Tibial nerve (tissue), 4 donors: ENCODE data around the gene MEF2D. TPM values are rescaled to one million over a fixed set of nuclear protein-coding genes. Genes with fewer than 3 reads are reported as not detected.

Experiments
- DNase-seq, 2 donors: peaks; one replicate each; pipeline ENCODE4 v3.0.0-alpha.2; 2019; ENCODE audit warnings: low spot score in 2 of 2
- H3K27ac ChIP-seq, 4 donors: fragments of 200-600 bp; sonication (generic) in 3 of 4; one replicate each; pipeline ENCODE4 v1.5.1; 2017 to 2019; ENCODE audit warnings: mild to moderate bottlenecking in 1 of 4
- H3K27me3 ChIP-seq, 2 donors: fragments of 200-600 bp; sonication (generic) in 1 of 2; one replicate each; pipeline versions ENCODE4 v1.5.1 to v1.6.0; 2017 to 2019
- H3K36me3 ChIP-seq, 3 donors: fragments of 200-600 bp; sonication (generic); one replicate each; pipeline ENCODE4 v1.5.1; 2018 to 2019
- H3K4me1 ChIP-seq, 4 donors: fragments of 200-600 bp; sonication (generic) in 3 of 4; one replicate each; pipeline ENCODE4 v1.5.1; 2017 to 2019
- H3K4me3 ChIP-seq, 4 donors: fragments of 200-600 bp; sonication (generic) in 3 of 4; one replicate each; pipeline ENCODE4 v1.5.1; 2017 to 2019; ENCODE audit warnings: mild to moderate bottlenecking in 1 of 4, moderate library complexity in 1 of 4
- H3K9me3 ChIP-seq, 4 donors: fragments of 200-600 bp; sonication (generic) in 3 of 4; one replicate each; pipeline ENCODE4 v1.5.1; 2017 to 2019
- EP300 ChIP-seq, 2 donors: sonication (generic); formaldehyde crosslinking; IDR thresholded peaks; one replicate each; pipeline ENCODE4 v1.6.1; 2017; ENCODE audit warnings: antibody characterized with exemption in 2 of 2, mild to moderate bottlenecking in 1 of 2
- POLR2A ChIP-seq, 2 donors: fragments of 450-650 bp; IDR thresholded peaks; one replicate each; pipeline ENCODE4 v1.6.1; 2017; ENCODE audit warnings: antibody characterized with exemption in 2 of 2, mild to moderate bottlenecking in 2 of 2, moderate library complexity in 2 of 2
- WGBS, 2 donors: methylation state at CpG; one replicate each; pipeline ENCODE4 v1.1.5; 2018; 5-methylcytosine and 5-hydroxymethylcytosine counted together
- small RNA-seq: library from RNA; depleted of rRNA; stranded (forward); fragments of <200 nt; gene quantifications from one replicate; pipeline ENCODE3, GENCODE V24; 2016
- total RNA-seq, 4 donors: library from RNA; depleted of rRNA; stranded (reverse); fragments of >200 nt; gene quantifications; one replicate each; pipeline ENCODE4 v1.1.0, GENCODE V29; 2016
- TF ChIP-seq, protein P1 (sequence below), 5 experiments: fragments of 200-600 bp in 3 of 5; fragments of 450-650 bp in 2 of 5; sonication (generic) in 3 of 5; IDR thresholded peaks; one replicate each; pipeline ENCODE4 v1.5.1; 2016 to 2019; ENCODE audit warnings: antibody characterized with exemption in 5 of 5, mild to moderate bottlenecking in 3 of 5, moderate library complexity in 2 of 5

The MEF2D gene
- total RNA-seq, 4 donors from 2014 or later = 67.5 to 84.9 (median 70.8) TPM

DNA sequence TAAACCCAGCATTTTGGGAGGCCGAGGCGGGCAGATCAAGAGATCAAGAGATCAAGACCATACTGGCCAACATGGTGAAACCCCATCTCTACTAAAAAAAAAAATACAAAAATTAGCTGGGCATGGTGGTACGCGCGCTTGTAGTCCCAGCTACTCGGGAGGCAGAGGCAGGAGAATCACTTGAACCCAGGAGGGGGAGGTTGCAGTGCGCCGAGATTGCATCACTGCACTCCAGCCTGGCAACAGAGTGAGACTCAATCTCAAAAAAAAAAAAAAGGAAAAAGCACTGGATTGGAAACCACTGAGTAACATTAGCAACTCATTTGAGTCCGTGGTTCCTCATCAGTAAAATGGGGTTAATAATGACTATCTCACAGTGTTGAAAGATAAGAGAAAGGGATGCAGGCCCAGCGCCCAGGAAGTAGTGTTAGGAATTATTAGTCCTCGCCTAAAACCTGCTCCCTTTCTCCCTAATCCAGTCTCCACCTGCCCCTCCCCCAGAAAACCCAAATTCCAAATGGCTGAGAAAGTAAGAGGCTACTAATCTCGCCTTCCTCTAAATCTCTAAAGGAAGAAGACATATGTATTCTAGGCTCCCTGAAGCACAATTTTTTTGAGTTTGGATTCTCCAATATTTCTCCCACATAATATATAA lies 82.0 kb downstream of the MEF2D start:
- Histone ChIP-seq H3K27ac (no peak overlapping the region), H3K4me1 (peaks cover 0 to 24% (median 20%) of the 10 kb centered on the region in 4 donors), H3K4me3 (no peak overlapping the region), H3K36me3 (no peaks in the 10 kb centered on the region), H3K27me3 (peaks cover 14 to 100% of the 10 kb centered on the region in 2 donors), H3K9me3 (no peaks in the 10 kb centered on the region)
- DNase-seq = no peak
- TF ChIP-seq EP300 (IDR thresholded peaks at IDR 0.05) = no peak
- TF ChIP-seq POLR2A (IDR thresholded peaks at IDR 0.05) = no peak
- TF ChIP-seq, protein P1, sequence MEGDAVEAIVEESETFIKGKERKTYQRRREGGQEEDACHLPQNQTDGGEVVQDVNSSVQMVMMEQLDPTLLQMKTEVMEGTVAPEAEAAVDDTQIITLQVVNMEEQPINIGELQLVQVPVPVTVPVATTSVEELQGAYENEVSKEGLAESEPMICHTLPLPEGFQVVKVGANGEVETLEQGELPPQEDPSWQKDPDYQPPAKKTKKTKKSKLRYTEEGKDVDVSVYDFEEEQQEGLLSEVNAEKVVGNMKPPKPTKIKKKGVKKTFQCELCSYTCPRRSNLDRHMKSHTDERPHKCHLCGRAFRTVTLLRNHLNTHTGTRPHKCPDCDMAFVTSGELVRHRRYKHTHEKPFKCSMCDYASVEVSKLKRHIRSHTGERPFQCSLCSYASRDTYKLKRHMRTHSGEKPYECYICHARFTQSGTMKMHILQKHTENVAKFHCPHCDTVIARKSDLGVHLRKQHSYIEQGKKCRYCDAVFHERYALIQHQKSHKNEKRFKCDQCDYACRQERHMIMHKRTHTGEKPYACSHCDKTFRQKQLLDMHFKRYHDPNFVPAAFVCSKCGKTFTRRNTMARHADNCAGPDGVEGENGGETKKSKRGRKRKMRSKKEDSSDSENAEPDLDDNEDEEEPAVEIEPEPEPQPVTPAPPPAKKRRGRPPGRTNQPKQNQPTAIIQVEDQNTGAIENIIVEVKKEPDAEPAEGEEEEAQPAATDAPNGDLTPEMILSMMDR (IDR thresholded peaks at IDR 0.05) = no peak
- WGBS, 2 donors = 90% methylated on average over 12 of the region's 12 CpGs

DNA sequence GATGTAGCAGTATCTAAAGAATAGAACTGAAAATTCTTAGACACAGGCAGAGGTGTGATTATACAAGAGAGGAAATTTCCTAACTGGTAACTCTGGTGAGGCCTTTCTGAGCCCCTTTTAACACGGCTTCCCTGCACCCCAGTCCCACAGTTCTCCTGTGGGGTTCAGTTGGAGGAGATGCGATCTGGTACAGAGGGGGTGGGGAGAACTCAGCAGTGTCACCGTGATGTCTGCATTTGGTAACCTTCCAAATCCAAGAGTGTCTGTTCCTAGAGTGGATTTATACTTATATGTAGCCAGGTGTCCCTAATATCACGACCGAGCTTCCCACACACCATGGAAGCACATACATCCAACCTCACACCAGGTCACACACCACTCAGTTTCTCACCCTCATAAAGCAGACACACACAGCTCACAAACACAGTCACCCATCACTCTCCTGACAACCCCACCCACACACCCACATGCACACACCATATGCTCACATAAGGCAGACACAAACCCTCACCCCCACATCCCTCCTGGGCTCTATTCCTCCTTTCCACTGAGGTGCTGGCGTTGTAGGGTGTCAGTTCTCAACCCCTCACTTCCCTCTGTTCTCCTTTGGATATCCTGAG lies 83.1 kb downstream of the MEF2D start:
- H3K36me3 ChIP-seq = no peaks in the 10 kb centered on the region
- 79 to 81% methylated on average over 6 of the region's 6 CpGs for WGBS, 2 donors
- TF ChIP-seq, protein P1 (IDR thresholded peaks at IDR 0.05) = no peak
- TF ChIP-seq EP300 (IDR thresholded peaks at IDR 0.05) (no peak), POLR2A (IDR thresholded peaks at IDR 0.05) (no peak)
- peaks cover 12 to 97% of the 10 kb centered on the region in 2 donors for H3K27me3 ChIP-seq
- DNase-seq = no peak
- H3K27ac ChIP-seq = no peak overlapping the region
- no peaks in the 10 kb centered on the region for H3K9me3 ChIP-seq
- no peak overlapping the region for H3K4me3 ChIP-seq
- H3K4me1 ChIP-seq = peaks cover 0 to 24% (median 20%) of the 10 kb centered on the region in 4 donors

DNA sequence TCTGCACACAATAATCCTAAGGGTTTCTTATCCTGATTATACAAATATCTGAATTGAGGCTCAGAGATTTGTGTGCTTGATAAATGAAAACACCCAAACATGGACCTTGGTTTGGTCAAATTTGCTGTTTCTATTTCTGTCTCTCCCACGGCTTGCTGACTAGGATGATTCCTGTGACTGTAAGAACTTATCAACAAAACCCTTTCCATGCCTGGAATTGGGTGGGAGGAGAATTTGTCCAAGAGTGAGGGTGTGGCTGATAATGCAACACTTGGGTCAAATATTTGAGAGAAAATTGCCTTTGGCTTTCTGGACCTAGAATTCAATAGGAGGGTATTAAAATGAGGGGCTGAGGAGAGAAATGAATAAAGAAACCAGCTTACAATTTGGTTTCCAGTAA lies 83.6 kb downstream of the MEF2D start:
- 24 to 29% methylated on average over 1 of the region's 1 CpG for WGBS, 2 donors
- peaks cover 12 to 92% of the 10 kb centered on the region in 2 donors for H3K27me3 ChIP-seq

DNA sequence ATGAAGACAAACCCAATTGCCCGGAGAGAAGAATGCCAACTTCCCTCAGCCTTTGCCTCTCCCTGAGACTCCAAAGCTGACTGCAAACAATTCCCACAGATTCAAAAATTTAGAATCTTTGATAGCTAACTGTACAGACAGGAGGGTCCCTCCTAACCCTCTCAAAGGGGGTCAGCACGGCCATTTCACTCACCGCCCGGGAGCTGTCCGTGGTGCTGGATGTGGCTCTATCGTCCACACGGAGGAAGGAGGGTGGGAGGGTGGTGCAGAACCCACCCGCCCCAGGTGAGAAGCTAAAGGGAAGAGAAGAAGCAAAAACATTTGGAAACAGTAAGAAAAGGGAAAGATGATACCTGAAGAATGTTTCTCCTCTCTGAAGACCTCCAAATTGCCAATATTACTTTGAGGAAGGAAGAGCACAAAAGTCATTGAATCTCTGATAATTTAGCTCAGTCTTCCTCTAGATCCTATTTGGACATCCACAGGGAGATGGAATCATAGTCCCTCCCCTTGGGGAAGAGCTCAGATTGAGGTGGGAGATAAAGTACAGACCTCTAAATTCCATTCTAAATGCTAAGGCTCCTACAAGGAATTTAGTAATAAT lies 86.0 kb downstream of the MEF2D start:
- no peak overlapping the region for H3K4me3 ChIP-seq
- H3K4me1 ChIP-seq = no peaks in the 10 kb centered on the region
- WGBS, 2 donors = 13 to 15% methylated on average over 8 of the region's 8 CpGs
- no peak for TF ChIP-seq EP300 (IDR thresholded peaks at IDR 0.05)
- TF ChIP-seq, protein P1 (IDR thresholded peaks at IDR 0.05) = no peak
- no peak for TF ChIP-seq POLR2A (IDR thresholded peaks at IDR 0.05)
- no peaks in the 10 kb centered on the region for H3K9me3 ChIP-seq
- H3K27ac ChIP-seq = no peak overlapping the region
- DNase-seq = no peak
- no peaks in the 10 kb centered on the region for H3K36me3 ChIP-seq
- peaks cover 0 to 82% of the 10 kb centered on the region in 2 donors for H3K27me3 ChIP-seq

More for the DNA sequence above, 83.6 kb downstream of the MEF2D start:
- Histone ChIP-seq H3K27ac (no peak overlapping the region), H3K9me3 (no peaks in the 10 kb centered on the region), H3K4me3 (no peak overlapping the region), H3K4me1 (peaks cover 0 to 23% (median 19%) of the 10 kb centered on the region in 4 donors), H3K36me3 (no peaks in the 10 kb centered on the region)
- no peak for DNase-seq
- TF ChIP-seq, protein P1 (IDR thresholded peaks at IDR 0.05) = no peak
- TF ChIP-seq POLR2A (IDR thresholded peaks at IDR 0.05) = no peak
- TF ChIP-seq EP300 (IDR thresholded peaks at IDR 0.05) = no peak

Small RNA genes within 50 kb of the gene (small RNA-seq; reads per million reads assigned to genes)
- gene MIR9-1 (not detected), gene RF00019 (not detected)

Other genes starting within 250 kb of the MEF2D start
- gene SMG5, start 217.9 kb downstream of the MEF2D start, total RNA-seq = 10 to 100 TPM; 58.0 to 85.8 (median 67.5) TPM
- gene TMEM79, start 216.4 kb downstream of the MEF2D start, total RNA-seq = 1 to 10 TPM; 1.7 to 4.5 (median 3.1) TPM
- gene GLMP, start 205.1 kb downstream of the MEF2D start, total RNA-seq = 10 to 100 TPM; 30.8 to 45.9 (median 42.1) TPM
- not detected for gene VHLL, start 201.5 kb downstream of the MEF2D start, total RNA-seq
- 100 to 1,000 TPM; 113 to 175 (median 137) TPM for gene CCT3, start 162.5 kb downstream of the MEF2D start, total RNA-seq
- gene TSACC, start 162.2 kb downstream of the MEF2D start, total RNA-seq = not detected
- not detected for gene RHBG, start 131.6 kb downstream of the MEF2D start, total RNA-seq
- 1 to 10 TPM in 2 of 4 donors, under 1 TPM in 2; 0.21 to 2.4 (median 0.97) TPM for gene IQGAP3, start 71.8 kb upstream of the MEF2D start, total RNA-seq
- not detected for gene TTC24, start 78.9 kb upstream of the MEF2D start, total RNA-seq
- gene NAXE, start 91.0 kb upstream of the MEF2D start, total RNA-seq = 100 to 1,000 TPM in 1 of 4 donors, 10 to 100 TPM in 3; 53.1 to 105 (median 82.7) TPM
- gene GPATCH4, start 100.7 kb upstream of the MEF2D start, total RNA-seq = 10 to 100 TPM; 22.2 to 44.4 (median 29.6) TPM
- gene HAPLN2, start 118.6 kb upstream of the MEF2D start, total RNA-seq = 10 to 100 TPM in 2 of 4 donors, 1 to 10 TPM in 2; 1.8 to 20.3 (median 10.6) TPM
- gene BCAN, start 141.3 kb upstream of the MEF2D start, total RNA-seq = not detected
- 10 to 100 TPM; 59.9 to 65.3 (median 63.9) TPM for gene NES, start 176.6 kb upstream of the MEF2D start, total RNA-seq
- gene CRABP2, start 204.8 kb upstream of the MEF2D start, total RNA-seq = 10 to 100 TPM in 1 of 4 donors, 1 to 10 TPM in 3; 3.5 to 13.2 (median 5.0) TPM
- 10 to 100 TPM; 36.5 to 50.1 (median 46.0) TPM for gene METTL25B, start 227.7 kb upstream of the MEF2D start, total RNA-seq
- 10 to 100 TPM; 10.1 to 24.9 (median 18.6) TPM for gene ISG20L2, start 228.0 kb upstream of the MEF2D start, total RNA-seq
- 10 to 100 TPM; 48.6 to 90.4 (median 66.2) TPM for gene MRPL24, start 240.3 kb upstream of the MEF2D start, total RNA-seq